PFSK-1 (cell line): ENCODE results near the gene NUP98.

Experiments
- FOXP2 ChIP-seq: optimal IDR thresholded peaks from 2 replicates; pipeline ENCODE3; 2011; ENCODE audit warnings: borderline replicate concordance, control low read depth, inconsistent platforms; ENCODE audit not compliant: insufficient read depth; ENCODE audit errors: extremely low read length, extremely low read depth
- POLR2AphosphoS5 ChIP-seq: IDR thresholded peaks from 2 replicates; pipeline ENCODE4 v1.6.1; 2012; ENCODE audit warnings: low read depth, mild to moderate bottlenecking, control low read depth, low read length, moderate library complexity
- REST ChIP-seq, 2 experiments: IDR thresholded peaks; 2 replicates each; pipeline versions ENCODE4 v1.6.1 to v1.8.0; 2011 to 2012; ENCODE audit warnings: low read depth in 2 of 2, low read length in 2 of 2, control low read depth in 1 of 2, inconsistent platforms in 1 of 2, mild to moderate bottlenecking in 1 of 2, moderate library complexity in 1 of 2; ENCODE audit not compliant: insufficient read depth in 1 of 2
- SIN3A ChIP-seq: IDR thresholded peaks from 2 replicates; pipeline ENCODE4 v1.6.1; 2012; ENCODE audit warnings: mild to moderate bottlenecking, low read length, moderate library complexity, borderline replicate concordance; ENCODE audit not compliant: insufficient read depth
- TAF1 ChIP-seq: IDR thresholded peaks from 2 replicates; pipeline ENCODE4 v1.6.1; 2012; ENCODE audit warnings: low read length, control low read depth, borderline replicate concordance; ENCODE audit not compliant: insufficient read depth

The NUP98 gene

DNA sequence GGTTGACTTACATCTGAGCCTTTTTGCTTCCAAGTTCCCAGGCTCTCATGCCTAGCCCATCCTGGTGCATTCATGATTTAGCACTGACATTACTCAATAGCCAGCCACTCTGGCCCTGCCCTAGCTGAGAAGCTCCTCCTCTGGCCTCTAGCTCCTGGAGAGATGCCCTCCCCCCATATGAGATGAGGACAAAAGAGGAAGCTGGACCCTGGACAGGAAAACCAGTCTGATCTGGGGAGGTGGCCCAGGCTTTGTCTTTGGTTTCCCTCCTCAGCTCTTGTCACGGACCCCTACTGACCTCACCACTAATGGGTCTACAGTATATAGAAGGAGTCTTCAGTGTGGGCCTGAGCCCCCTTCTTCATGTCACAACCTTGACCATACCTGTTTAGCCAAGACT lies 40.4 kb upstream of the NUP98 start:
- TF ChIP-seq SIN3A = no peak
- no peak for TF ChIP-seq REST (IDR thresholded peaks at IDR 0.05; ENCODE audit: insufficient read depth in 1 of 2, low read depth in 2 of 2, low read length in 2 of 2)
- TF ChIP-seq TAF1 = no peak
- no peak for TF ChIP-seq POLR2AphosphoS5
- TF ChIP-seq FOXP2 = no peak

DNA sequence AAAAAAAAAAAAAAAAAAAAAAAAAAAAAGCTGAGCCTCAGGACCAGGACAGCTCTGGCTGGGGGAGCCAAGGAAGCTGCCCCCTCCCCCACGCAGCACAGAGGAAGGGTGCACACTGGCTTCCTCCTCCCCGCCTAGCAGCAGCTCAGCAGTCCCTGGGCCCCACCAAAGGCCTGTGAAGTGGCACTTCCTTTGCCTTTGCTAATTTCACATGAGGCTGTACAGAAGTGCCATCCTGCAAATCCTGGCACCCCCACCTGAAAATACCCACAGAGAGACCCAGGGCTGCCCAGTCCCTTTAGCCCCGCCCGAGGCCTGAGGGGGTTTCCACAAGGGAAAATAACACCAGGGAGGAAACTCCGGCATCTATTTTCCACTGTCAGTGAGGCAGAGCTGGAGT lies 39.5 kb upstream of the NUP98 start:
- TF ChIP-seq TAF1 (no peak), SIN3A (no peak), POLR2AphosphoS5 (no peak), FOXP2 (no peak), REST (IDR thresholded peaks at IDR 0.05; ENCODE audit: insufficient read depth in 1 of 2, low read depth in 2 of 2, low read length in 2 of 2) (no peak)

DNA sequence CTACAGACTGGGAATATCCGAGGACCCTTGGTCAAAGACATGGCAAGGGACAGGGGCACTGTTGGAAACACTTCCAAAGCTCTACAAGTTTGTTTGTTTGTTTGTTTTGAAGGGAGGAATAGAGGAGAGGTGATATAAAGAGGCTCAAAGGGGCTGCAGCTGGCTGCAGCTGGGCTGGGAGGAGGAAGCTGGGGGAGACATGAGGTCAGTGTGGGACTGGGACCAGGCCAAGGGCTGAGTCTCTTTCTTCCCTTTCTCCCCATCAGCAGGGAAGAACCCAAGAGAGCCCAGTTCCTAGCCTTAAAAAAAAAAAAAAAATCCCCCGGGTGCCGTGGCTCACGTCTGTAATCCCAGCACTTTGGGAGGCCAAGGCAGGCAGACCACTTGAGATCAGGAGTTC lies 38.4 kb upstream of the NUP98 start:
- TF ChIP-seq POLR2AphosphoS5 (no peak), FOXP2 (no peak), TAF1 (no peak), REST (IDR thresholded peaks at IDR 0.05; ENCODE audit: insufficient read depth in 1 of 2, low read depth in 2 of 2, low read length in 2 of 2) (no peak), SIN3A (no peak)

DNA sequence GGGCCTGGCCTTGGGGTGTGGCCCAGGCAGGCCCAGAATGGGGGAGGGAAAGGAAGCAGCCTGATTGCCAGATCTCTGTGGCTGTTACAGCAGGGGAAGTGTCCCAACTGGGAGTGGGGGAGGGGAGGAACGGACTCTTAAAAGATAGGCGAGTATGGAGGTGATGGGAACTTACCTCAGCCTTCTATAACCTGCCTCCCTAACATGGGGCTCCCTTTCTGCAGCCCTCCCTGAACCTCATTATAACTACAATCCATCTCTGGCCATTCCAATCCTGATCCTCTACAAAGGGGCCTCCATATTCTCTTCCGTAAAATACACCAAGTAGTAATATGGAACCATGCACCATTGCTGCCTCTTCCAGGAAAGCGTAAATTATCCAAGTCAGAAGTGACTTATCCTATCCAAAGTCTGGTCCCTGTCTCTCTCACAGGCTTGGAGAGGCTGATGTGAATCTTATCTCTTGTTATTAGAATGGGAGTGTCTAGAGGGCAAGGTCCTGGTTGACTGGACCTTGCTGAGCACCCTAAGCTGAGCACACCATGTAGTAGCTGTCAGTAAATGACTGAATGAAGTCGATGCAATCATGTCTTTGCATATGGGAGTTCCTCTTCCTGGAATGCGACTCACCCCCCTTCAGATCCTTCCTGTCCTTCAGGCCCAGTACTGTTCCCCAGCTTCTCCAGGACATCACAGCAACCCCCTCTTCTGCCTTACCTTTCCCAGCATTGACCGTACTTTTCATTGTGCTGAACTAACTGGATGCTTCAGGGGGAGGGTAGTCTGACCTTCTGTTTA lies 37.5 kb upstream of the NUP98 start:
- TF ChIP-seq FOXP2 (no peak), REST (IDR thresholded peaks at IDR 0.05; ENCODE audit: insufficient read depth in 1 of 2, low read depth in 2 of 2, low read length in 2 of 2) (no peak), SIN3A (no peak), POLR2AphosphoS5 (no peak), TAF1 (no peak)
